ENCODE results near the gene AUTS2.

- no peak for TF ChIP-seq CTCF (IDR thresholded peaks at IDR 0.05)
- no peak for TF ChIP-seq POLR2AphosphoS5 (IDR thresholded peaks at IDR 0.05; ENCODE audit: low read depth, low read length)
- no peak for TF ChIP-seq SIN3A (IDR thresholded peaks at IDR 0.05; ENCODE audit: borderline replicate concordance, insufficient read depth, low read depth, low read length)
- TF ChIP-seq REST (IDR thresholded peaks at IDR 0.05; ENCODE audit: insufficient read depth in 1 of 2, low read depth in 2 of 2, low read length in 1 of 2) = no peak
Observed at GRCh38 chr7:70230761-70231160, 632.5 kb downstream of the AUTS2 start.

All from Panc1 (cell line).